ENCODE results near the gene MAP3K20. TPM values are rescaled to one million over a fixed set of nuclear protein-coding genes. Genes with fewer than 3 reads are reported as not detected.

Gene MAP3K20
- total and polyA plus RNA-seq, 9 donors, result 38.6 to 127 (median 88.4) TPM

DNA sequence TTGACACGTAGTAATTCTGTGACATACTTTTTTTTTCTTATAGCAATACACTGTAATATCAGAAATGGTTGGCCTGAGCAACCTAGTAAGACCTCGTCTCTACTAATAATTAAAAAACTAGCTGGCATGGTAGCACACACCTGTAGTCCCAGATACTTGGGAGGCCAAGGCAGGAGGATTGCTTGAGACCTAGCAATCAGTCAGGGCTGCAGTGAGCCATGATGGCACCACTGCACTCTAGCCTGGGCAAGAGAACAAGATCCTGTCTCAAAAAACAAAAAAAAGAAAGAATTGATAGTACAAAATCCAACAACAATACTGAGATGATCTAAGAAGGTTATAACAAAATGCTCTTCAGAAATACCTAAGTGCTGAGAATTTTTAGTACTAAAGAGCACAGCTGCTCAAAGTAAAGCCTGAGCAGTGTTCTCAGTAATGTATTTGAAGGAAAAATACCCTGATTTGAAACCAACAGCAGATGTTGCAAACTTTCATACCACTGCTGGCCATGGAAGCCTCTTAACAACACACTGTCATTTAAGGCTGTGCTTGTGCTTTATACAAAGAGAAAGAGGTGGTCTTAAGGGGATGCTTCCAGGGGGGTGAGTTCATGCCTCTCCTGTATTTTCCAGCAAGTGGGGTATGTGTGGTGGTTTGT lies 146.4 kb downstream of the MAP3K20 start:
- Histone ChIP-seq H3K4me3 (no peak overlapping the region), H3K4me1 (ENCODE audit: insufficient read depth) (peaks cover 2% of the 10 kb centered on the region), H3K27ac (no peak overlapping the region), H3K9me3 (no peaks in the 10 kb centered on the region), H3K36me3 (no peaks in the 10 kb centered on the region), H3K27me3 (no peaks in the 10 kb centered on the region)
- 66 to 95% (median 89%) methylated on average over 2 of the region's 2 CpGs for WGBS, 3 donors
- TF ChIP-seq EP300 (IDR thresholded peaks at IDR 0.05) (no peak), POLR2A (IDR thresholded peaks at IDR 0.05) (no peak)
- TF ChIP-seq, protein P1, sequence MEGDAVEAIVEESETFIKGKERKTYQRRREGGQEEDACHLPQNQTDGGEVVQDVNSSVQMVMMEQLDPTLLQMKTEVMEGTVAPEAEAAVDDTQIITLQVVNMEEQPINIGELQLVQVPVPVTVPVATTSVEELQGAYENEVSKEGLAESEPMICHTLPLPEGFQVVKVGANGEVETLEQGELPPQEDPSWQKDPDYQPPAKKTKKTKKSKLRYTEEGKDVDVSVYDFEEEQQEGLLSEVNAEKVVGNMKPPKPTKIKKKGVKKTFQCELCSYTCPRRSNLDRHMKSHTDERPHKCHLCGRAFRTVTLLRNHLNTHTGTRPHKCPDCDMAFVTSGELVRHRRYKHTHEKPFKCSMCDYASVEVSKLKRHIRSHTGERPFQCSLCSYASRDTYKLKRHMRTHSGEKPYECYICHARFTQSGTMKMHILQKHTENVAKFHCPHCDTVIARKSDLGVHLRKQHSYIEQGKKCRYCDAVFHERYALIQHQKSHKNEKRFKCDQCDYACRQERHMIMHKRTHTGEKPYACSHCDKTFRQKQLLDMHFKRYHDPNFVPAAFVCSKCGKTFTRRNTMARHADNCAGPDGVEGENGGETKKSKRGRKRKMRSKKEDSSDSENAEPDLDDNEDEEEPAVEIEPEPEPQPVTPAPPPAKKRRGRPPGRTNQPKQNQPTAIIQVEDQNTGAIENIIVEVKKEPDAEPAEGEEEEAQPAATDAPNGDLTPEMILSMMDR (IDR thresholded peaks at IDR 0.05), result no peak
- DNase-seq, result no peak
- intact Hi-C loops (cut with DNase I), result no loop called here

- no peak for DNase-seq
- Histone ChIP-seq H3K36me3 (no peaks in the 10 kb centered on the region), H3K27me3 (no peaks in the 10 kb centered on the region), H3K4me3 (no peak overlapping the region), H3K9me3 (no peaks in the 10 kb centered on the region), H3K27ac (no peak overlapping the region), H3K4me1 (ENCODE audit: insufficient read depth) (no peaks in the 10 kb centered on the region)
- 81 to 97% (median 91%) methylated on average over 2 of the region's 2 CpGs for WGBS, 3 donors
- TF ChIP-seq, protein P1 (IDR thresholded peaks at IDR 0.05), result no peak
- TF ChIP-seq POLR2A (IDR thresholded peaks at IDR 0.05) (no peak), EP300 (IDR thresholded peaks at IDR 0.05) (no peak)
- intact Hi-C loops (cut with DNase I), result no loop called here
Observed at GRCh38 chr2:173223871-173224270, 148.2 kb downstream of the MAP3K20 start.

DNA sequence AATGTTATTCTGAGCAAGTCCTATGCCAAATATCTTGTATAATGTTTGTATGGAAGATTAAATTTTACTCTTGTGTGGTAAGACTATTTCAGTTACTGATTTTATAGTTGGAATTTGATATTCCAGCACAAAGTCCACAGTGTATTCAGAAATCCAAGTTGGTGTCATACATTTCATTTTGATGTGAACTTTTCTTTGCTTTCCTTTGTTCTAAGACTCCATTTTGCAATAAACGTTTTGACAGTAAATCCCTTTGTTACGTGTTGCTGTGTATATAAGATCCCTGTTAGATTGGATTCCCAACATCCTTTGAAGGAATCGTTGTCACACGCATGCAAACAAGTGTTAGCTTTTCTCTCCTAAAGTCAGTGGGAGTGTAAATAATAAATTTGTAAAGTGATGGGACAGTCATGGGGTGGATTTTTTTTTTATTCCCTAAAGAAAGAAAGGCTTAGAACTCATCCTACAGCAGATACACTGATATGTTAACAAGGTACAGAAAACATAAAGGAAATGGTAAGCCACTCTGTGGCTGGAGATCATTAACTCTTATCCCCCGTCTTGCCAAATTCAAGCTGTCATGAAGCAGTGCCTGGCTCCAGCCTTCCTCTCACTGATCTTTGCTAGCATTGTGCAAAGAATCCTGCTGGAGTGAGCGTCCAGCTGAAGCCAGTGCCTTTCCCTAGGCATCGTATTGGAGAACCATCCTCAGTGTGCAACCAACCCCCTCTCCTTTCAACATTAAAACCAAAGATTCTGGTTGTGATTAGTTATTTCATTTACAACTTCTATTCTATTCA lies 151.5 kb downstream of the MAP3K20 start:
- WGBS, 3 donors, result 82 to 89% (median 86%) methylated on average over 7 of the region's 7 CpGs
- TF ChIP-seq, protein P1 (IDR thresholded peaks at IDR 0.05), result no peak
- TF ChIP-seq POLR2A (IDR thresholded peaks at IDR 0.05), result no peak
- TF ChIP-seq EP300 (IDR thresholded peaks at IDR 0.05), result no peak
- intact Hi-C loops (cut with DNase I), result no loop called here
- H3K4me3 ChIP-seq, result no peak overlapping the region
- no peak overlapping the region for H3K27ac ChIP-seq
- DNase-seq, result no peak
- H3K9me3 ChIP-seq, result no peaks in the 10 kb centered on the region
- no peaks in the 10 kb centered on the region for H3K36me3 ChIP-seq
- no peaks in the 10 kb centered on the region for H3K4me1 ChIP-seq (ENCODE audit: insufficient read depth)
- H3K27me3 ChIP-seq, result no peaks in the 10 kb centered on the region

DNA sequence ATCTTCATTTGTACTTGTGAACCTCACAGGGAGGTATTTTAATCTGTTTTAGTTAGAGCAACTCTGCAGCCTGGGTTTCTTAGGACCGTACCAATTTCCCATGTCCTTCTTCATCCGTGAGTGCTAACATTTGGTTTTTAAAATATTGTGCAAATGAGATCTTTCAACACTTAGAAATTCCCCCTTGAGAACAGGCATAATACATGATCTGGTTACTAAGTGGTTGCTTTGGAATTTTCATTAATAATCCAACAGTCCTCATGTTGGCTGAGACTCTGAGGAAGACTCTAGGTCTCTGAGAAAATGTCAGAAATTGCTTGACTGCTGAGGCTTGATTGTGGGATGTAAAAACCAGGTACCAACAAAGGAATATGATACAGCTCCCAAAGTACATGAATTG lies 153.4 kb downstream of the MAP3K20 start:
- H3K27ac ChIP-seq, result no peak overlapping the region
- no peaks in the 10 kb centered on the region for H3K4me1 ChIP-seq (ENCODE audit: insufficient read depth)
- no peaks in the 10 kb centered on the region for H3K9me3 ChIP-seq
- H3K27me3 ChIP-seq, result no peaks in the 10 kb centered on the region
- 89% methylated on average over 2 of the region's 2 CpGs for WGBS, 3 donors
- DNase-seq, result no peak
- intact Hi-C loops (cut with DNase I), result no loop called here
- no peaks in the 10 kb centered on the region for H3K36me3 ChIP-seq
- no peak for TF ChIP-seq EP300 (IDR thresholded peaks at IDR 0.05)
- TF ChIP-seq POLR2A (IDR thresholded peaks at IDR 0.05), result no peak
- TF ChIP-seq, protein P1 (IDR thresholded peaks at IDR 0.05), result no peak
- H3K4me3 ChIP-seq, result no peak overlapping the region
